ENCODE results near the gene HERC2.
"Not testable (repeated sequence)": the region's sequence is repeated elsewhere in the genome, so short reads cannot be mapped to it uniquely, and the experiment has no call there.

DNA sequence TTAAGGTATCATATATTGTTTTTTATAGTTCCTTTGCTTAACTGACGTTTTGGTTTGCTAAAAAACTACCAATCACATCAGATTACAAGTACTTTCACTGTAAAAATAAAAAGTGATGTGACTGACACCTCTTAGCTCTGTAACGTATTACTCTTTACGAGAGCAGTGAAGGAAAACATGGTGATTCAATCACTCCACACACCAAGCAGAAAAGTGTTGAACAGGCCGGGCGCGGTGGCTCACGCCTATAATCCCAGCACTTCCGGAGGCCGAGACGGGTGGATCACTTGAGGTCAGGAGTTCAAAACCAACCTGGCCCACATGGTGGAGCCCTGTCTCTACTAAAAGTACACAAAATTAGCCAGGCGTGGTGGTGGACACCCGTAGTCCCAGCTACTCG is 3.9 kb downstream of the HERC2 start:
- TF ChIP-seq, protein P1, sequence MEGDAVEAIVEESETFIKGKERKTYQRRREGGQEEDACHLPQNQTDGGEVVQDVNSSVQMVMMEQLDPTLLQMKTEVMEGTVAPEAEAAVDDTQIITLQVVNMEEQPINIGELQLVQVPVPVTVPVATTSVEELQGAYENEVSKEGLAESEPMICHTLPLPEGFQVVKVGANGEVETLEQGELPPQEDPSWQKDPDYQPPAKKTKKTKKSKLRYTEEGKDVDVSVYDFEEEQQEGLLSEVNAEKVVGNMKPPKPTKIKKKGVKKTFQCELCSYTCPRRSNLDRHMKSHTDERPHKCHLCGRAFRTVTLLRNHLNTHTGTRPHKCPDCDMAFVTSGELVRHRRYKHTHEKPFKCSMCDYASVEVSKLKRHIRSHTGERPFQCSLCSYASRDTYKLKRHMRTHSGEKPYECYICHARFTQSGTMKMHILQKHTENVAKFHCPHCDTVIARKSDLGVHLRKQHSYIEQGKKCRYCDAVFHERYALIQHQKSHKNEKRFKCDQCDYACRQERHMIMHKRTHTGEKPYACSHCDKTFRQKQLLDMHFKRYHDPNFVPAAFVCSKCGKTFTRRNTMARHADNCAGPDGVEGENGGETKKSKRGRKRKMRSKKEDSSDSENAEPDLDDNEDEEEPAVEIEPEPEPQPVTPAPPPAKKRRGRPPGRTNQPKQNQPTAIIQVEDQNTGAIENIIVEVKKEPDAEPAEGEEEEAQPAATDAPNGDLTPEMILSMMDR (IDR thresholded peaks at IDR 0.05; ENCODE audit: low read length) = not testable (repeated sequence)
- not testable (repeated sequence) for TF ChIP-seq EZH2 (IDR thresholded peaks at IDR 0.05; ENCODE audit: borderline replicate concordance, low read length)

All from OCI-LY1 (cell line).